HEK293 (cell line): Measurements from ENCODE around the gene DPF3.

ENCODE experiments used
- CTCF ChIA-PET: fragments of 350-600 bp; formaldehyde crosslinking; extraction: SDS; loops from one replicate; lab custom pipeline; 2021; ENCODE audit warnings: antibody characterized with exemption; lab: Yijun Ruan, JAX
- POLR2A ChIA-PET: fragments of 300-600 bp; formaldehyde crosslinking; extraction: SDS; loops from one replicate; lab custom pipeline; 2020; ENCODE audit warnings: antibody characterized with exemption, inconsistent platforms; lab: Yijun Ruan, JAX
- H3K27ac ChIP-seq: fragments of 200-500 bp; sonication (Bioruptor generic); 2 replicates; pipeline ENCODE4 v1.5.1; 2014; ENCODE audit warnings: low read depth, low read length, control low read depth, inconsistent platforms; ENCODE audit errors: extremely low read depth
- H3K36me3 ChIP-seq, 2 experiments: fragments of 200-500 bp in 1 of 2; sonication (Bioruptor generic) in 1 of 2; 1 replicate in 1 of 2; 2 replicates in 1 of 2; pipeline ENCODE4 v1.5.1; 2014 to 2017; ENCODE audit warnings: inconsistent platforms in 2 of 2, low read length in 2 of 2; ENCODE audit not compliant: control insufficient read depth in 2 of 2, insufficient read depth in 1 of 2
- H3K4me1 ChIP-seq: fragments of 200-500 bp; sonication (Bioruptor generic); 2 replicates; pipeline ENCODE4 v1.5.1; 2014; ENCODE audit warnings: mild to moderate bottlenecking, low read length, inconsistent platforms; ENCODE audit not compliant: control insufficient read depth, insufficient read depth
- H3K4me3 ChIP-seq: 2 replicates; pipeline ENCODE4 v1.5.1; 2011; ENCODE audit warnings: low read depth, mild to moderate bottlenecking, control low read depth, low read length, moderate library complexity
- H3K9me3 ChIP-seq: fragments of 200-500 bp; sonication (Bioruptor generic); 2 replicates; pipeline ENCODE4 v1.5.1; 2014; ENCODE audit warnings: low read depth, low read length, inconsistent platforms; ENCODE audit not compliant: control insufficient read depth, insufficient read depth
- BCL11A ChIP-seq: fragments of 450-650 bp; formaldehyde crosslinking; IDR thresholded peaks from 2 replicates; pipeline ENCODE4 v1.5.1; 2016; ENCODE audit warnings: low read depth, missing biosample characterization, missing genetic modification characterization
- EGR2 ChIP-seq: fragments of 450-650 bp; formaldehyde crosslinking; IDR thresholded peaks from 2 replicates; pipeline ENCODE4 v1.5.1; 2016; ENCODE audit warnings: low read depth, missing biosample characterization, missing genetic modification characterization
- GLI2 ChIP-seq: fragments of 450-650 bp; formaldehyde crosslinking; IDR thresholded peaks from 2 replicates; pipeline ENCODE4; 2017; ENCODE audit warnings: missing biosample characterization, missing genetic modification characterization, low read depth, borderline replicate concordance
- SP7 ChIP-seq: fragments of 450-650 bp; formaldehyde crosslinking; IDR thresholded peaks from 2 replicates; pipeline ENCODE4 v1.5.1; 2016; ENCODE audit warnings: missing biosample characterization, missing genetic modification characterization
- TCF7L2 ChIP-seq: IDR thresholded peaks from 2 replicates; pipeline ENCODE4 v1.6.1; 2011; ENCODE audit warnings: low read depth, mild to moderate bottlenecking, inconsistent platforms, low read length, moderate library complexity, borderline replicate concordance
- ZBTB17 ChIP-seq: fragments of 450-650 bp; formaldehyde crosslinking; IDR thresholded peaks from 2 replicates; pipeline ENCODE4 v1.5.1; 2016; ENCODE audit warnings: missing biosample characterization, missing genetic modification characterization
- ZBTB49 ChIP-seq: fragments of 450-650 bp; formaldehyde crosslinking; IDR thresholded peaks from 2 replicates; pipeline ENCODE4 v1.5.1; 2016; ENCODE audit warnings: missing biosample characterization, missing genetic modification characterization, low read depth
- ZFHX2 ChIP-seq: fragments of 450-650 bp; formaldehyde crosslinking; conservative IDR thresholded peaks from 2 replicates; pipeline ENCODE4 v1.5.1; 2016; ENCODE audit warnings: missing biosample characterization, missing genetic modification characterization
- ZFP41 ChIP-seq: fragments of 450-650 bp; formaldehyde crosslinking; IDR thresholded peaks from 2 replicates; pipeline ENCODE4 v1.5.1; 2016; ENCODE audit warnings: missing biosample characterization, missing genetic modification characterization, borderline replicate concordance
- ZNF214 ChIP-seq: fragments of 450-650 bp; formaldehyde crosslinking; IDR thresholded peaks from 2 replicates; pipeline ENCODE4 v1.5.1; 2017; ENCODE audit warnings: missing biosample characterization, mild to moderate bottlenecking, missing genetic modification characterization, borderline replicate concordance
- ZNF239 ChIP-seq: fragments of 450-650 bp; formaldehyde crosslinking; IDR thresholded peaks from 2 replicates; pipeline ENCODE4 v1.5.1; 2016; ENCODE audit warnings: missing biosample characterization, missing genetic modification characterization
- ZNF24 ChIP-seq: fragments of 450-650 bp; formaldehyde crosslinking; IDR thresholded peaks from 2 replicates; pipeline ENCODE4 v1.5.1; 2016; ENCODE audit warnings: missing biosample characterization, missing genetic modification characterization
- ZNF248 ChIP-seq: fragments of 450-650 bp; formaldehyde crosslinking; IDR thresholded peaks from 2 replicates; pipeline ENCODE4 v1.5.1; 2017; ENCODE audit warnings: missing biosample characterization, missing genetic modification characterization
- ZNF302 ChIP-seq: fragments of 450-650 bp; formaldehyde crosslinking; IDR thresholded peaks from 2 replicates; pipeline ENCODE4 v1.5.1; 2016; ENCODE audit warnings: missing biosample characterization, missing genetic modification characterization, low read depth
- ZNF404 ChIP-seq: fragments of 450-650 bp; formaldehyde crosslinking; IDR thresholded peaks from 2 replicates; pipeline ENCODE4 v1.5.1; 2017; ENCODE audit warnings: missing biosample characterization, missing genetic modification characterization
- ZNF529 ChIP-seq: fragments of 450-650 bp; formaldehyde crosslinking; IDR thresholded peaks from 2 replicates; pipeline ENCODE4 v1.5.1; 2017; ENCODE audit warnings: missing genetic modification characterization, missing biosample characterization; ENCODE audit not compliant: insufficient replicate concordance
- ZNF561 ChIP-seq: fragments of 450-650 bp; IDR thresholded peaks from 2 replicates; pipeline ENCODE4 v1.5.1; 2018; ENCODE audit warnings: missing biosample characterization, missing genetic modification characterization, borderline replicate concordance
- ZNF629 ChIP-seq: fragments of 450-650 bp; formaldehyde crosslinking; IDR thresholded peaks from 2 replicates; pipeline ENCODE4 v1.5.1; 2017; ENCODE audit warnings: missing biosample characterization, missing genetic modification characterization
- ZNF664 ChIP-seq: fragments of 450-650 bp; formaldehyde crosslinking; IDR thresholded peaks from 2 replicates; pipeline ENCODE4 v1.5.1; 2016; ENCODE audit warnings: missing biosample characterization, missing genetic modification characterization
- ZNF843 ChIP-seq: fragments of 450-650 bp; formaldehyde crosslinking; IDR thresholded peaks from 2 replicates; pipeline ENCODE4 v1.5.1; 2016; ENCODE audit warnings: missing biosample characterization, missing genetic modification characterization
- TF ChIP-seq, protein P1 (sequence below): fragments of 450-650 bp; formaldehyde crosslinking; IDR thresholded peaks from 2 replicates; pipeline ENCODE4 v1.5.1; 2017; ENCODE audit warnings: missing biosample characterization, missing genetic modification characterization
- TF ChIP-seq, protein P2 (sequence below): fragments of 450-650 bp; formaldehyde crosslinking; IDR thresholded peaks from 2 replicates; pipeline ENCODE4 v1.5.1; 2016; ENCODE audit warnings: missing biosample characterization, missing genetic modification characterization, low read depth

Gene DPF3

GRCh38 chr14:72597252-72598233 lies 296.4 kb downstream of the DPF3 start:
- no peak overlapping the region for H3K27ac ChIP-seq
- no peaks in the 10 kb centered on the region for H3K36me3 ChIP-seq
- TF ChIP-seq EGR2 (tag by site-specific recombination) (no peak), BCL11A (tag by site-specific recombination) (no peak), ZNF302 (no peak), TCF7L2 (no peak), ZBTB49 (tag by site-specific recombination) (no peak), ZNF248 (tag by site-specific recombination) (no peak)
- TF ChIP-seq, protein P1, sequence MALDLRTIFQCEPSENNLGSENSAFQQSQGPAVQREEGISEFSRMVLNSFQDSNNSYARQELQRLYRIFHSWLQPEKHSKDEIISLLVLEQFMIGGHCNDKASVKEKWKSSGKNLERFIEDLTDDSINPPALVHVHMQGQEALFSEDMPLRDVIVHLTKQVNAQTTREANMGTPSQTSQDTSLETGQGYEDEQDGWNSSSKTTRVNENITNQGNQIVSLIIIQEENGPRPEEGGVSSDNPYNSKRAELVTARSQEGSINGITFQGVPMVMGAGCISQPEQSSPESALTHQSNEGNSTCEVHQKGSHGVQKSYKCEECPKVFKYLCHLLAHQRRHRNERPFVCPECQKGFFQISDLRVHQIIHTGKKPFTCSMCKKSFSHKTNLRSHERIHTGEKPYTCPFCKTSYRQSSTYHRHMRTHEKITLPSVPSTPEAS (tag by site-specific recombination) = no peak
- ChIA-PET CTCF (no interaction called here), POLR2A (no interaction called here)
- no peak overlapping the region for H3K4me3 ChIP-seq
- H3K9me3 ChIP-seq = no peaks in the 10 kb centered on the region
- no peaks in the 10 kb centered on the region for H3K4me1 ChIP-seq

GRCh38 chr14:72595152-72595862 lies 298.6 kb downstream of the DPF3 start:
- no peak overlapping the region for H3K27ac ChIP-seq
- H3K4me1 ChIP-seq = no peaks in the 10 kb centered on the region
- no peaks in the 10 kb centered on the region for H3K36me3 ChIP-seq
- H3K9me3 ChIP-seq = no peaks in the 10 kb centered on the region
- H3K4me3 ChIP-seq = no peak overlapping the region
- ChIA-PET CTCF (no interaction called here), POLR2A (no interaction called here)
- no peak for TF ChIP-seq ZNF214 (tag by site-specific recombination)
- TF ChIP-seq ZNF248 (tag by site-specific recombination) = no peak
- no peak for TF ChIP-seq ZNF24 (tag by site-specific recombination)
- no peak for TF ChIP-seq ZNF529 (tag by site-specific recombination)
- no peak for TF ChIP-seq ZNF561 (tag by site-specific recombination)
- TF ChIP-seq GLI2 = no peak
- no peak for TF ChIP-seq ZFHX2 (tag by site-specific recombination)
- no peak for TF ChIP-seq TCF7L2
- TF ChIP-seq, protein P2, sequence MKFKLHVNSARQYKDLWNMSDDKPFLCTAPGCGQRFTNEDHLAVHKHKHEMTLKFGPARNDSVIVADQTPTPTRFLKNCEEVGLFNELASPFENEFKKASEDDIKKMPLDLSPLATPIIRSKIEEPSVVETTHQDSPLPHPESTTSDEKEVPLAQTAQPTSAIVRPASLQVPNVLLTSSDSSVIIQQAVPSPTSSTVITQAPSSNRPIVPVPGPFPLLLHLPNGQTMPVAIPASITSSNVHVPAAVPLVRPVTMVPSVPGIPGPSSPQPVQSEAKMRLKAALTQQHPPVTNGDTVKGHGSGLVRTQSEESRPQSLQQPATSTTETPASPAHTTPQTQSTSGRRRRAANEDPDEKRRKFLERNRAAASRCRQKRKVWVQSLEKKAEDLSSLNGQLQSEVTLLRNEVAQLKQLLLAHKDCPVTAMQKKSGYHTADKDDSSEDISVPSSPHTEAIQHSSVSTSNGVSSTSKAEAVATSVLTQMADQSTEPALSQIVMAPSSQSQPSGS = no peak
- no peak for TF ChIP-seq ZNF629 (tag by site-specific recombination)
- no peak for TF ChIP-seq SP7 (tag by site-specific recombination)
- no peak for TF ChIP-seq ZBTB17
- TF ChIP-seq ZNF404 (tag by site-specific recombination) = no peak
- no peak for TF ChIP-seq ZFP41 (tag by site-specific recombination)
- TF ChIP-seq ZNF664 = no peak
- TF ChIP-seq ZNF239 = no peak
- no peak for TF ChIP-seq ZNF843
- TF ChIP-seq, all 188 proteins: peak for 0
